ENCODE results near the gene ANKRD6.

Gene ANKRD6

DNA sequence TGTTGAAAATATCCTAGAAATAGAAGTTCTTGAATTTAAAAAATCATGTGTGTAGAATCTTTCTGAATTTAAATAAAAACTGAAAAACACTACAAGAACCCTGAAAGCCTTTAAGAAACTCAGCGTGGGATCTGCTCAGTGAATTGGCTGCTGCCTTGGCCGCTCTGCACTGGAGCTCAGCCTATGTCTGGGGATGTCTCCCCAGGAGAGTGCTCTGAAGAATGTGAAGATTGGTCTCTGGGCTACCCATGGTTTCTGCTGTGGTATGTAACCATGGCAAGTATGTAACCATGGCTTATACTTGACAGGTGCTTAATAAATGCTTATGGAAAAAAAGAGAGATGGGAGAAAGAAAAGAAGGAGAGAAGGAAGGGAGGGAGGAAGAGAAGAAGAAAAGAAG, 17.8 kb upstream of the ANKRD6 start:
- TF ChIP-seq, protein P1, sequence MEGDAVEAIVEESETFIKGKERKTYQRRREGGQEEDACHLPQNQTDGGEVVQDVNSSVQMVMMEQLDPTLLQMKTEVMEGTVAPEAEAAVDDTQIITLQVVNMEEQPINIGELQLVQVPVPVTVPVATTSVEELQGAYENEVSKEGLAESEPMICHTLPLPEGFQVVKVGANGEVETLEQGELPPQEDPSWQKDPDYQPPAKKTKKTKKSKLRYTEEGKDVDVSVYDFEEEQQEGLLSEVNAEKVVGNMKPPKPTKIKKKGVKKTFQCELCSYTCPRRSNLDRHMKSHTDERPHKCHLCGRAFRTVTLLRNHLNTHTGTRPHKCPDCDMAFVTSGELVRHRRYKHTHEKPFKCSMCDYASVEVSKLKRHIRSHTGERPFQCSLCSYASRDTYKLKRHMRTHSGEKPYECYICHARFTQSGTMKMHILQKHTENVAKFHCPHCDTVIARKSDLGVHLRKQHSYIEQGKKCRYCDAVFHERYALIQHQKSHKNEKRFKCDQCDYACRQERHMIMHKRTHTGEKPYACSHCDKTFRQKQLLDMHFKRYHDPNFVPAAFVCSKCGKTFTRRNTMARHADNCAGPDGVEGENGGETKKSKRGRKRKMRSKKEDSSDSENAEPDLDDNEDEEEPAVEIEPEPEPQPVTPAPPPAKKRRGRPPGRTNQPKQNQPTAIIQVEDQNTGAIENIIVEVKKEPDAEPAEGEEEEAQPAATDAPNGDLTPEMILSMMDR (IDR thresholded peaks at IDR 0.05): no peak

DNA sequence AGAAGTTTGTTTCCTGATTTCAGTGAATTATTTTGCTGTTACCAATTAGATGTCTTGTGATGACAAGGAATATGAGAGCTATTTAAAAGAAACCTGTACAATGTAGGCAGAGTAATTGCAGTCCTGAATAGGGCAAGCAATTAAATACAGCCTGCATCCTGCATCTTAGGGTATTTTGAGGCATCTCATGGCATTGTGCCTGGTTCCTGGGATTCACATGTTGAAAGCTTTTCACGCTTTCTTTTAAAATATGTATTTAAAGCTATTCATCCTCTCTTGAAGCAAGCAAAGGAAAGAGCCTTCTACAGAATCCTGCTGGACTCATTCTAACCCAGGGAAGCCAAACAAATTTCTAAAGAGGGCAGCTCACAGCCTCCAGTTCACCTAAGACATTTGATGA, 16.2 kb upstream of the ANKRD6 start:
- TF ChIP-seq, protein P1 (IDR thresholded peaks at IDR 0.05): no peak

DNA sequence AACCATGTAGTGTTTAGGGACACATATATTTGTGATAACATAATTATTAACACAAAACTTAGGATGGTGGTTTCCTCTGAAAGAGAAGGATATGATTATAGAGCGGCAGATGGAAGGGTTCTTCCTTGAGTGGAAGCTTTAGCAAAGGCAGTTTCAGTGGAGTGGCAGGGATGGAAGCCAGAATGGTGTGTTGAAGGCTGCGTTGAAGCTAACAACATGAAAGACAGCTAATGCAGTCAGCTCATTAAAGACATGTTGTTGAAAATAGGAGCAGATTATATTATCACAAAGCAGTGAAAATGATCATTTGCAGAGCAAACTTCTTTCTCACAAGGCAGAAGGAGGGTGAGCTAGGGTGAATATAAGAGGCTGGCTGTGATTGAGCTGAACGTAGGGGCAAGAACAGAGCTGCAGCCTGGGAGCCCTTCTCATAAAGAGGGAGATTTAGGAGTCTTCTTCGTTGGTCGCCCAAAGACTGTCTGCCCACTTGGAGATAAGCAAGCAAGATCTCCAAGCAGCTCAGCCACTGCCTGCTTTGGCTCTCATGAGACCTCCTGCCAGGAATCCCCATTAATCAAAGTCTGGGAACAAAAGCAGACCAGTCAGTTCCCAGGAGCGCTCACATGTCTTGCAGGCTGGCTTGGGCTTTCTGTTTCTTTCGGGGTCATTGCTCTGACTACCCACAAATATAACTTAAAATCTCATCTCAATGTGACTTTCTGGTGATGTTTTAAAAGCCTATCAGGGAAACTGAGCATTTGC, 2.6 kb upstream of the ANKRD6 start:
- TF ChIP-seq, protein P1 (IDR thresholded peaks at IDR 0.05): no peak

- TF ChIP-seq, protein P1 (IDR thresholded peaks at IDR 0.05): no peak
Observed at GRCh38 chr6:89433252-89434149, 549 bp downstream of the ANKRD6 start.

DNA sequence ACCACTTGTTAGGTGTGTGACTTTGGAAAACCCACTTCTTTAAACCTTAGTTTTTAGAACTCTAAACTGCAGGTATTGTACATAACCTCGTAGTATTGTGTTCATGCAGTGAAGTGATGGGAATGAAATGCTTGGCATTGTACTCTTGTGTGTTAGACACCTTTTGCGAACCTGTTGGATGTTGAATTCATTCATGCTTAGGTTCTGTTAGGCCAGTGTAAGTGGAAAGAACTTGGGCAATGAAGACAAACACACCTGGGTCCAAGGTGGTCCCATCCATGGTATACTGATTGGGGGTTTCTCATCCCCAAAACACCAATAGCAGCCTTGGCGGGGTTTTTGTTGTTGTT, 1.2 kb downstream of the ANKRD6 start:
- TF ChIP-seq, protein P1 (IDR thresholded peaks at IDR 0.05): no peak

- TF ChIP-seq, protein P1 (IDR thresholded peaks at IDR 0.05): no peak
Observed at GRCh38 chr6:89434954-89435353, 2.0 kb downstream of the ANKRD6 start.

DNA sequence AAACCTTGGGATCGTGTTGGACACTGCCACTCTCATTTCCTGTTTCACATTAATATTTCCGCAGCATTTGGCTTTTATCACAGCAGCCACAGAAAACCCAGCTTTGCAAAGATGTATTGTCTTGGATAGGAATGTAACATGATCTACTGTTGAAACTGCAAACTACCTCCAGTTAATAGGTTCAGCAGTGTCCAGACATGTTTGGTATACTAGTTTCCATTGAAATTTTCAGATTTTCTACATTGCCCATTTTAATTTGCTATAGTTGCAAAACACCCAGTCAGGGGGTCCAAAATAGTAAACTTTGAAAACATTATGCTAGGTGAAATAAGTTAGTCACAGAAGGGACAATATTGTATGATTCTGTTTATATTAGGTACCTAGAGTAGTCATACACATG, 3.3 kb downstream of the ANKRD6 start:
- TF ChIP-seq, protein P1 (IDR thresholded peaks at IDR 0.05): no peak

Measured in LNCAP (cell line).